D341Med (cell line): ENCODE measurements around the gene PNPLA1.

Source experiments
- DNase-seq: peaks from one replicate; pipeline ENCODE4 v3.0.0; 2012; ENCODE audit warnings: low spot score

PNPLA1 gene

DNA sequence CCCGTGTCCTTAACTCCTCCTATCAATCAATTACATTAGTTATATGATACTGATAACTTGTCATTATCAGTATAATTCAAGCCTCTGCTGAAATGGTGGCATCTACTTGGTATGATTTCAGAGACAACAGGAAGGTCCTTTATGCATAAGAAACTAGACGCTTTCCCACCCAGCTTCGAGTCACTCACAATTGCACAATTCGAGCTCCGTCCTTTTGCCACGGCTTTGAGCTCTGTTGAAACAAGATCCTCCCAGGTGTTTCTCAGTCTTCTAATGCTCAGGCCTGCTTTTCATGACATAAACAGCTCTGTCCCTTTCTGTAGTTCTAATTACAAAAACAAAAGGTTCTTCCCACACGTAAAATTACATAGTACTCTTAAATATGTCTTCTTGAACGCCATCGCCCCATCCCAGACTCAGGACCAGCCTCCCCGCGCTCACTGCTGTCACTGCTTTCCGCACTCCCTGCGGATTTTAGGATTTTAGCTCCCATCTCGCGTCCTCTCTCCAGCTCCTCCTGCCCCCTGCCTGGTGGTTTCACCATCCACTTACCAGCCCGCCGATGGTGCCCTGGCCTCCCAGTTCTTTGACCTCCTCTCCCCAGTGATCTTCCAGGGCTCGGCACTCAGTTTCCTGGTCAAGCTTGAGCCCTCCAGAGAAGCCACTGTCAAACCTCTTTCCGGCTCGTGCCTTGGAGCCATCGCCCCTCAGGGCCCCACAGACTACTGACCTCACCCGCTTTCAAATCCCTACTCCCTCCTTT lies 23.2 kb upstream of the PNPLA1 start:
- DNase-seq = no peak

DNA sequence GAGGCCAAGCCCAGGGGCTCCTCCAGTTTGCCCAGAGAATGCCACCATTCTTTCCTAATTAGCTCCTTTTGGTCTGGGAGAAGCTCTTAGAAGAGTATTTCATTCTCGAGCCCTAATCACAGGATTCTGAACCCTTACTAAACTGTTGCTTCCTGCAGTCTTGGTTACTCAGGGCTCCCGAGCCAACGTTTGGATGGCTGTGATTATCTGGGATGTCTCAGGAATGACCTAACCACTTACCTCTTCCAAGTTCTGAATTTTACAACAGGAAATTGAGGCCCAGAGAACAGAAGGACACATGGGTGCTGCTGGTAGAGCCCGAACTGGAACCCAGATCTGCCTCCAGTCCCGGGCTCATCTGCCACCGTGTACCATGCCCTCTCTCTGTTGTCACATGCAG lies 22.2 kb upstream of the PNPLA1 start:
- no peak for DNase-seq

DNA sequence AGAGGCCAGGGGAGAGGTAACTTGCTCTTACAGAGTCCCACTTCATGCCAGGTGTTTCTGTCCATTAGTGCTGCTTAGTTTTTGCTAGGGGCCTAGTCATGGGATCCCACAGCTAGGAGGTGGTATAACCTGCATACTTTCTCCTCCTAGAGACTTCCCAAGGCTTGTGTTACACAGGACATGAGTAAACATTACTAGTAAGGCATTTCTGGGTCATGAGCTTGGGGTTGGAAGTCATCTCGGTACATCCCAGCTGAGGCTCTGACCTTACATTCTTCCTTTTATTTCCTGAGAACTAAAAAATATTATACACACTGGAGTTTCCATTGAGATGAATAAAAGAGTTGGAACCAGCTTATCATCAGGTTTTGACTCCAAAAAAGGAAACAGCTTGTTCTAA lies 20.9 kb upstream of the PNPLA1 start:
- no peak for DNase-seq

DNA sequence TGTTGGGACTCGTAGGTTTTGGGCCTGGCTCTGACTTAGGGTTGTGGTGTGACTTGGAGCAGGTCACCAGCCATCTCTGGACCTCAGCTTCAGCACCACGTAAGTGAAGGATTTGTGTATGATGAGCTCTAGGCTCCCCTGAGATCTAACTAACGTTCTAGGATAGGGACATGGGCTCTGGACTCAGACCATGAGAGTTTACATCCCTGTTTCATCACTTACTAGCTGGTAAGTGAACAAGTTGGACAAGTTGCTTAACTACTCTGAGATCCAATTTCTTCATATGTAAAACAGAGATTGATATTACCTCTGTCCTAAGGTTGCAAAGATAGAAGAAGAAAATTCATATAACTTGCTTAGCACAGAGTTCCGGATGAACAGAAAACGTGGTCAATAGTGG lies 20.3 kb upstream of the PNPLA1 start:
- DNase-seq = no peak

DNA sequence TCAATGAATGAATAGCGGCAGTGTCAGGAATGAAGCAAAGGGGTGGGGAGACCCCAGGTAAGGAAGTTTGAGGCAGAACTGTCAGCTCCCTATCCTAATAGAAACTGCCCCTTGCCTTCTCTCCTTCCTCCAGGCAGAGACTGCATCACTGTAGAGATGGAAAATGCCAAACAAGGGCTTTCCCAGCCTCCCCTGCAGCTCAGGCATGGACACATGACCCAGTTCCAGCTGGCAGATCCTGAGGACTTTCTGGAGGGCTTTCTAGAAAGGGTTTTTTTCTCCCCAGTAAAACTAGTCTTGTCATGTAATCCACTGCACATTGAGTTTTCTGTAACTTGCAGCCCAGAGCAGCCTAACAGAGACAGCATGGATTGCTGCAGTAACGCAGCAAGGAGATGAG lies 17.9 kb upstream of the PNPLA1 start:
- DNase-seq = no peak

DNA sequence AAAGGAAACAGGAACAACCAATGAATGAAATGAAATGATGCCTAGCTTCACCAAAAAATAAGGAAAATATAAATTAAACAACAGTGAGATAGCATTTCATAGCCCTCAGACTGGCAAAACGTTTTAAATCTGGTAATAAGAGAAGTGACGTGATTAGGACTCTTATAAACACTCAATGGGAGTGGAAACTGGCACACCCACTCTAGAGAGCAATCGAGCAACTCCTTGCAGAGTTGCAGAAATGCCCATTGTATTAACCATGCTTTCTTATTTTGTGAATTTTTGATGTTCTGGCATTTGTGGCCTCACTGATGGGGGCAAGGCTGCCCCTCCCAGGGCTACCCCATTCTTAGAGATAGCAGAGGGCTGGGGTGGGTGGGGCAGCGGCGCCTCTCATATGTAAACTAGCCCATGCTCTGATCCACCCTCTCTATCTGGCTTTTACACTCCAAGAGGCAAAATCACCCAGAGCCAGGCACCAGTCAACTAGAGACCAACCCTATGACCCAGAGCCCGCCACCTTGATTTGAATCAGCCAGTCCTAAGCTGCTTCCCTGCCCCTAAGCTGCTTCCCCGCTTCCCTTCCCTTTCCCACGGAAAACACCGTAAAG lies 6.4 kb upstream of the PNPLA1 start:
- DNase-seq = no peak

DNA sequence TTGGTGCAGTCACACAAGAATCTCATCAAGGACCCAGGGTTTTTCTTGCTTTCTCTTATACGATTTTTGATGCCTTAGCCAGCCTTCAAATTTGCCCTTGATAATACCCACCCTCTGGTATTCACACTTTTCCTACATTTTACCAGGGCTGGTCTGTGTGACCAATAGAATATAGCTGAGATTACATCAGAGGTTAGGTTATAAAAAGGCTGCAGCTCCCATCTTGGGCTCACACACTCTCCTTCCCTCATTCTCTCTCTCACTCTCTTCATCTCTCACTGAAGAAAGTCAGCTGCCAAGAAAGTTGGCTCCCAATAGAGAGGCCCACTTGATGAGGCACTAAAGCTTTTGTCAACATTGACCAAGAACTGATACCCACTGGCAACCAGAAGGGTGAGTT lies 4.1 kb upstream of the PNPLA1 start:
- DNase-seq = no peak

DNA sequence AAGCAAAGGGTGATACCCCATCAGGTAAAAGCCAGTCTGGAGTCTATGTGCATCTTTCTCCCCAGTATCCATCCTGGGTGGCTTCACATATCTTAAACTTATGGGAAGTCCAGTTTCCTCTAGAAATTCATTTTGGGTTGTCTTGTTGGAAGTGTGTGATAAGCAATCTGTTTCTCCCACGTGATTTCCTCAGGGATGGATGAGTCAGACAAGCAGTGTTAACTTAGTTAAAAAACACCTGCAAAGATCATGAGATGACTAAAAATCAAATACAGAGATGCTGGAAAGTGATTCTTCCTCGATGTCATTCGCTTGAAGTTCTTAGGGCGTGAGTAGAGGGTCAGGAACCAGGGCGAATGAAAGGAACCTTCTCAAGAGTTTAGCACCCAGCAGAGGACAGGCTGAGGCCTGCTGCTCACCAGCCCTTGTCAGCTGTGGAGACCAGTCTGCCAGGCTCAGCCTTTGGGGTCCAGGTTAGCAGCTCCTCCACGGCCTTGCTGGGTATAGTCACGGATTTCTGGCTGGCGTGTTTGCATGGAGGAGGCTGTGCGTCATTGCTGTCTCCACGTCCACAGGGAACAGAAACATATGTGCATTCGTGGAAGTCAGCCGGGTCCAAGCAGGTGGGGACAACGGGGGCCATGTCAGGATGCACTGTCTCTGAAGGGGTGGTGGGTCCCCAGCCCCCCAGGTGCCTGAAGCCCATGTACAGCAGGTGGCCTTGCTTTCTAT lies 2.8 kb upstream of the PNPLA1 start:
- no peak for DNase-seq

DNA sequence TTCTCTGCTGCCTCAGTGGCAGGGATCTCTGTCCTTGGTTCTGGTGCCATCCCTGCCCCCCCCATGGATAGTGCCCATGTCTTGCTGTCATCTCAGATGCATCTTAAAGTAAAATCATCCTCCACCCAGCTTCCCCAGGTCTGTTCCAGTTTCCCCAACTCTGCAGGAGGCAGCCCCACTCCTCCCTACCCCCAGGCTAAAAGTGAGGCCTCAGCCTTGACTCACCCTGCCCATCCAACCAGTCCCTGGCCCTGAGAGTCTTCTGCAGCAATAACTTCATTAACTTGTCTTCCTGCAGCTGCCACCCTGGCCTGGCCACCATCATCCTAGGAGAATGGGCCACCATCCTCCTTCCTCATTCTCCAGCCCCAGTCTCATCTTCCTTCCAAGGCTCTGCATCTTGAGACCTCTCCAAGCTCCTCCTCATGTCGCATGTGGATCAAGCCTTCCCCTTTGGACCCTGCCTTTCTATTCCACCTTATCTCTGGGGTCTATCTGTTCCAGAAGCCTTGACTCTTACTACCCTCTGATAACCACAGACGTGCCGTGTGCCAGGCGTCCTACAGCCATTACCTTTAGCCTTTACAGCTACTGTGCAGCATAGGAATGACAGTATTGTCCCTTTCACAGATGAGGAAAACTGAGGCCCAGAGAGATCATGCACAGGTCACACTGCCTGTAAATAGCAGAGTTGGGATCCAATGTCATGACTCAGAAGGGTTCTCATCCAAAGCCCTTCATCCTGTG lies 2.0 kb upstream of the PNPLA1 start:
- DNase-seq = no peak

DNA sequence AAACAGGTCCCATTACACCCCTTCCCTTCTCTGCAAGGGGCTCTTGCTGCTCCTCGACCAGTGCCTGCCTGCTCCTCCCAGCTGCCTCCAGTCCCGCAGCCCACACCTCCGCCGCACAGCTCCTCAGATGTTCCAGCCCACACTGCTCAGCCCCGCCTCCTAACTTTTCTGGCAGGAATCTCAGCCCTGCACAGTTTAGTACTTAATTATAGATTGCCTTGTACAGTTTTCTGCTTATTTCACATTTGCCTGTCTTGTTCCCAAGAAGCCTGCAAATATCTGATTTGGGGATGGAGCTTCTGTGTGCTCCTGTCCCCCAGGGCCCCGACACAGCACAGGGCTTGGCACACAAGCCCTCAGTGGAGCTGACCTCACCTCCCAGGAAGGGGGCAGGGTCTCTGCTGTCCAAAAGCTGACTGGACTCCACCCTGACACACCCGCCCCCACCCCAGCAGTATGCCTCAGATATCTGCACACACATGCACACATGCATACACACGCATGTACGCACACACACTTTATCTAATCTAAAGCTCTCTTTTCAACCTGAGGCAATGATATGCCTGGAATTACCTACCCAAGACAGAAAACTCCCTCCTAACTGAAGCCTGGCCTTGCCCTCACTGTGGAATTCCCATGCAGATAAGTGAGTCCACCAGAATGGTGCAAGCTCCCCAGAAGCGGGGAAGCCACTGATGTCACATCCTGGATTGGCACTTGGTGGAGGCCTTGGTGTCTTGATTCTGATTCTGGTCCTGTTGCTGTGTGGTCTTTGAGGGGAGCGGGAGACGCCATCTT lies 1.2 kb upstream of the PNPLA1 start:
- DNase-seq = no peak

DNA sequence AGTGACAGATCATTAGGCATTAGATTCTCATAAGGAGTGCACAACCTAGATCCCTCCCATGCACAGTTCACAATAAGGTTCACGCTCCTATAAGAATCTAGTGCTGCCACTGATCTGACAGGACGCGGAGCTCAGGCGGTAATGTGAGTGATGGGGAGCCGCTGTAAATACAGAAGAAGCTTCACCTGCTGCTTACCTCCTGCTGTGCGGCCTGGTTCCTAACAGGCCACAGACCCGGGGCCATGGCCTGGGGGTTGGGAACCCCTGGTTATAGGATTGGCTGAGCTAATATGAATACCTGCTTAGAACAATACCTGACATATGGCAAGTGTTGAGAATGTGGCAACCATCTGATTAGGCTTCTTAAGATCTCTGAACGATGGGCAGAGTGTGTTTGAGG lies 2.4 kb downstream of the PNPLA1 start:
- no peak for DNase-seq

DNA sequence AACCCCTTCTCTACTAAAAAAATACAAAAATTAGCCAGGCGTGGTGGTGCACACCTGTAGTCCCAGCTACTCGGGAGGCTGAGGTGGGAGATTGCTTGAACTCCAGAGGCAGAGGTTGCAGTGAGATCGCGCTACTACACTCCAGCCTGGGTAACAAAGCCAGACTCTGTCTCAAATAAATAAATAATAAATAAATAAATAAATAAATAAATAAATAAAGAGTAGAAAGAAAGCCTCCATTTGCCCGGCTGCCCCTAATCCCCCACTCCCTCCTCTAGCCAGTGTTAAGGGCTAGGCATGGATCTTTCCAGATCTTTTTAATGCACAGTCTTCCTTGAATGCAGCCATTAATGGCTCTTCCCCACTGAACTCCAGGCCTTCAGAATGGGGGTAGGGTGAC lies 3.2 kb downstream of the PNPLA1 start:
- no peak for DNase-seq

DNA sequence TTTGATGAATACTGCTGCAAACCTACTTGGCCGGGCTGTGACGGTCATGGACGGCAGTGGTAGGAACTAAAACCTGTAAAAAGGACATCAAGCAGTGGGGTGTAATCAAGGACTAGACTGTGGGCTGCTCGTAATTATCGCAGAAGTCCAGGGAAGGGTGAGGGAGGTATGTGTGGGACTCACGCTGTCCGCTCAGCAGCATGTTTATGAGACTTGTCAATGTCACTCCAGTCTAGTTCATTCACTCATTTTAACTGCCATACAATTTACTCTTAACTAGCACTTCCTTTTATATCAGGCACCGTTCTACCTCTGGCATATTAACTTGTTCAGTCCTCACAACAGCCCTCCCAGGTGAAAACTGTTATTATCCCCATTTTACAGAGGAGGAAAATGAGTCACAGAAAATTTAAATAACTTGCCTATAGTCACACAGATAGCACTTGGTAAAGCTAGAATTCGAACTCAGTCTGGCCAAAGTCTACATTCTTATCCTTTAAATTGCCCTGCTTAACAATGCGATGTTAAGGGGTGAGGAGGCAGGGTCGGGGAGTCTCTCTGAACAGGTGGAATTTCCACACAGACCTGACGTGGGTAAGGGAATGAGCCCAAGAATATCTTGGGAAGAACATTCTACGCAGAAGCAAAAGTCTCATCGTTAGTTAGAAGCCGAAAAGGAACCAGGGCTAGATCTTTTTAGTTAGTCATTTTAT lies 4.1 kb downstream of the PNPLA1 start:
- no peak for DNase-seq

DNA sequence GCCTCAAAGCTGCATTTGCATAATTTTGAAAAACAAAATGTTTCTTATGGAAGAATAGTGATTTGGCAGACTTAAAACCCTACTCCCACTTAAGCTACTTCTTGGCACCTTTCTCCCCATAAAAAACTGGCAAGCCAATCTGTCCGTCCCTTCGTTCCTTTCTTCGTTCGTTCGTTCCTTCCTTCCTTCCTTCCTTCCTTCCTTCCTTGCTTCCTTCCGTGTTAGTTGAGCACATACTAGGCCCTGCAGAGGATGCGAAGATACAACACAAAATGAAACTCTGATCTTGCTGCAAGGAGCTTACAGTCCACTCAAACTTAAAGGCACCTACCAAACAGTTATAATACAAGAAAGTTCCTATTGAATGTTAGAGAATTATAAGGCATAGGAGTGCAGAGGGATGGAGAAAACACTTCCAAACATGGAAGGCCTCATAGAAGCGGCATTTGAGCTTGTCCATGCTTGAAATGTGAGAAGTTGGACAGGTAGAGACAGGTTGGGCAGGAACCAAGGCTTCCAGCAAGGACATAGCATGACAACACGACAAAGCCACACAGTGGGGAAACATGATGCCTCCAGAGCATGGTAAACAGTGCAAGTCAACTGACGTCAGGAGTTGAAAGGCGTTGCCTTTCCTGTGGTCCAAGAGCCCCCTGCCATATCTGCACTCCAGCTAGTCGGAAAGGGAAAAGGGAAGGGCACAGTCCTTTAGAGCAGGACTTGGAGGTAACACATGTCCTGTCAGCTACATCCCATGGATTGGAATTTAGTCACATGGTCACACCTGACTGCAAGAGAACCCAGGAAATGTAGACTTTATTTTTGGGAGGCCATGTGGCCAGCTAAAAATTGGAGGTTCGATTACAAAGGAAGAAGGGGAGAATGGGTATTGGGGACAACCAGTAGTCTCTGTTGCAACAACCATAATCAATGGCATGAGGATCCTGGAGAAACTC lies 7.0 kb downstream of the PNPLA1 start:
- no peak for DNase-seq

DNA sequence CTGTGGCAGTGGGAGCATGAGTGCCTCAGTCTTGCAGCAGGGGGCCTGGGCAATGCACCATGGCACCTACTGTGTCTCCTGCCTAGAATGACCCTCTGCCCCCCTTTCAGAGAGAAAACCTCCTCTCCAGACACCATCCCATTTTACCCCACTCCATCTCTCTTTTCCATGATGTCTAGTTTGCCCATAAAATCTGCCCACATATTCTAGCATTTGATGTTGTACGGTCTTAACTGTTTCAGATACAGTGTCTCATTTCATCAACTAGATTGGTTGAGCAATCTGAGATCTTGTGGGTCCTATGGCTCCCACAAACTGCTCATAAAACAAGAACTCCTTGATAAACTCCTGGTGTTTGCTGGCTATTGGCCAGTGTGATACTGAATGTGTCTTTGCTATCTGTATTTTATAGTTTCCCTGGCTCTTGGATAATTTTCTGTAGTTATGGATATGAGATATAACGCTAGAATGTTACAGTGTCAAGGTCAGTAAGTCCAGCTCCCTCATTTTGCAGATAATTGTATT lies 8.1 kb downstream of the PNPLA1 start:
- DNase-seq = no peak

DNA sequence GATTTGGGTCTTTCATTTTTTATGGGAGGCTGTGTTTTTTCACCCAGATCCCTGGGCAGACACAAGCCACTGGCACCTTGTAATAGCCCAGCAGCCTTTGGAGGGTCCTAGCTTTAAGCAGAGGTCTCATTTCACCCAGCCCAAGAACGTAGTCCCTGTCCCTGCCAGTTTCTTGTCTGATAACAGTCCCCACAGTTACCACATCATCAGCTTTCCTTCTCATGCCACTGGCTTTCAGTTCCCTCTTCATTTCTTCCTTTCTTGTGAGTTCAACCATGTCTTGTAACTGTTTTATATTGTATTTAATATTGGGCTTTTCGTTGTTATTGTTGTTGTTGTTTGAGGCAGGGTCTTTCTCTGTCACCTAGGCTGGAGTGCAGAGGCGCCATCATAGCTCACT lies 10.6 kb downstream of the PNPLA1 start:
- no peak for DNase-seq

DNA sequence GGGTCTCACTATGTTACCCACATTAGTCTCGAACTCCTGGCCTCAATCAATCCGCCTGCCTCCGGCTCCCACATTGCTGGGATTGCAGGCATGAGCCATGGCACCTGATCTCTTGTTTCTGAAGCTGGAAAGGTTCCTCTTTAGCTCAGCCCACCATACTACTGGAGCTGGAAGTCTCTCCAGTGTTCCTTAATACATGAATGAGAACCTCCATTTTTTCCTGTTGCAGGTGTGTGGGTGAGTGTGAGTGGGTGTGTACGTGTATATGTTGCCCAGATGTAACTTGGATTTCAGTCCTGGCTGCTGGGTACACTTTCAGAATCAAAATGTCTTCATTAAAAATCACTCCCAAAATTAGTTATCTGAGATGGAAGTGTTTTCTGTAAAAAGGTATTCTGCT lies 11.1 kb downstream of the PNPLA1 start:
- no peak for DNase-seq

DNA sequence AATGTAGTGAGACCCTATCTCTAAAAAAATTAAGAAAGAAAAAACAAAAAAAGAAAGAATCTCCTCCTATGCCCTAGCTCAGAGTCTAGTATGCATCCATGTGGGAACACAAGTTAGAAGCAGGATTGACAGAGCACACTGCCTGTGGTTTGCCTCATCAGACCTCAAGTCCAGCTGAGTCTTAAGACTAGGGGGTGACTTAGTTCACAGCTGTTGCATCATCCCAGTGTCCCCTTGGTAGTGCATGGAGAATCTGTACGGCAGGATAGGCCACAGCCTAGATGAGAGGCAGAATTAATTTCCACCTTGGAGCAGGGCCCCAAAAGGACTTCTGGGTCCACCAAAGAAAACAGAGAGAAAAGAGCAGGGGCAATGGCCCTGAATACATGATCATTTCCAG lies 13.7 kb downstream of the PNPLA1 start:
- DNase-seq = no peak

DNA sequence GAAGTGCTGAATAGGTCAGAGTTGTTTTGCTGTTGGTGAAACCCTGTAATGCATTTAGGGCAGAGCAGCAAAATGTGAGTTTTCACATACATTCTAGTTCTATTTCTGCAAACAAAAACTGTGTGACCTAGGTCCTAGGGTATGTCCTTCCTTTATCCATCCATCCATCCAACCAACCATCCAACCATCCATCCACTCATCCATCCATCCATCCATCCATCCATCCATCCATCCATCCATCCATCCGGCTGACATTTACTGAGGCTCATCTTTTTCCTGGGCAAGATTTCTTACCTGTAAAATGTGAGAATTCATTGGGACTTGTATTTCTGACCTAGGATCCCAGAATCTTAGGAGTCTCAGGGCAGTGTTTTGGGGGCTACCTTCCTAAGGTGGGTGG lies 14.5 kb downstream of the PNPLA1 start:
- DNase-seq = no peak

DNA sequence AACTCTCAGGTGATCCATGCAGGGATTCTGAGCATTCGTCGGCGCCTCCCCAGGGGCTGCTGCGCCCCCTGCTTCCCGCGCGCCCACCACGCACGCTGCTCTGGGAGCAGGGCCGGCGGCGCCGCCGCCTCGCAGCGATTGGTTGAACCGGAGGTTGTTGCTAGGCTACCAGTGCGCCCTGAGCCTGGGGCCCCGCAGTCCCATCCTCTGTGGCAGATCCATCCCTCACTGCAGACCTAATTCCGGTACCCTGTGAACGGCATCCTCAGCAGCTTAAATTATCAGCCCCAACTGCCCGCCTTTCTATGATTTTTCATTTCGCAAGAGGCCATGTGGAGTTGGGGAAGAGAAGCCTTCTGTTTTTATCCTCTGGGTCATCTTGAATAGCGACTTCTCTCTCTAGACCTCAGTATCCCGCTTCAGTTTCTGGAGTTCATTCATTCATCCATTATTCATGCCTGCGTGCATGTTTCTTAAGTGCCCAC lies 15.4 kb downstream of the PNPLA1 start:
- peak; percentile 51 for DNase-seq
